Subcutaneous adipose tissue (tissue), 4 donors: ENCODE results near the gene SRSF5. TPM values are rescaled to one million over a fixed set of nuclear protein-coding genes. Genes with fewer than 3 reads are reported as not detected.

Experiments
- small RNA-seq: library from RNA; depleted of rRNA; stranded (forward); fragments of <200 nt; gene quantifications from one replicate; pipeline ENCODE3, GENCODE V24; 2016
- total RNA-seq, 4 donors: library from RNA; depleted of rRNA; stranded (reverse); fragments of >200 nt; gene quantifications; one replicate each; pipeline ENCODE4 v1.1.0, GENCODE V29; 2016
- TF ChIP-seq, protein P1 (sequence below): fragments of 450-650 bp; IDR thresholded peaks from one replicate; pipeline ENCODE4 v1.5.1; 2016; ENCODE audit warnings: low read depth, mild to moderate bottlenecking, control low read depth, antibody characterized with exemption, moderate library complexity

SRSF5 gene
- total RNA-seq, 4 donors from 2014 or later, result 237 to 435 (median 371) TPM

- TF ChIP-seq, protein P1, sequence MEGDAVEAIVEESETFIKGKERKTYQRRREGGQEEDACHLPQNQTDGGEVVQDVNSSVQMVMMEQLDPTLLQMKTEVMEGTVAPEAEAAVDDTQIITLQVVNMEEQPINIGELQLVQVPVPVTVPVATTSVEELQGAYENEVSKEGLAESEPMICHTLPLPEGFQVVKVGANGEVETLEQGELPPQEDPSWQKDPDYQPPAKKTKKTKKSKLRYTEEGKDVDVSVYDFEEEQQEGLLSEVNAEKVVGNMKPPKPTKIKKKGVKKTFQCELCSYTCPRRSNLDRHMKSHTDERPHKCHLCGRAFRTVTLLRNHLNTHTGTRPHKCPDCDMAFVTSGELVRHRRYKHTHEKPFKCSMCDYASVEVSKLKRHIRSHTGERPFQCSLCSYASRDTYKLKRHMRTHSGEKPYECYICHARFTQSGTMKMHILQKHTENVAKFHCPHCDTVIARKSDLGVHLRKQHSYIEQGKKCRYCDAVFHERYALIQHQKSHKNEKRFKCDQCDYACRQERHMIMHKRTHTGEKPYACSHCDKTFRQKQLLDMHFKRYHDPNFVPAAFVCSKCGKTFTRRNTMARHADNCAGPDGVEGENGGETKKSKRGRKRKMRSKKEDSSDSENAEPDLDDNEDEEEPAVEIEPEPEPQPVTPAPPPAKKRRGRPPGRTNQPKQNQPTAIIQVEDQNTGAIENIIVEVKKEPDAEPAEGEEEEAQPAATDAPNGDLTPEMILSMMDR, result no peak
Observed at GRCh38 chr14:69820991-69821390, 54.0 kb downstream of the SRSF5 start.

Small RNA genes within 50 kb of the gene (small RNA-seq; reads per million reads assigned to genes)
- not detected for gene RF00614

Other genes starting within 250 kb of the SRSF5 start
- not detected for gene CCDC177, start 192.3 kb upstream of the SRSF5 start, total RNA-seq
- gene SUSD6, start 155.5 kb upstream of the SRSF5 start, total RNA-seq, result 10 to 100 TPM; 24.8 to 52.4 (median 35.5) TPM
- gene SLC10A1, start 30.1 kb downstream of the SRSF5 start, total RNA-seq, result not detected
- 10 to 100 TPM in 3 of 4 donors, 1 to 10 TPM in 1; 7.7 to 38.1 (median 29.9) TPM for gene SMOC1, start 112.3 kb downstream of the SRSF5 start, total RNA-seq